Adrenal gland (tissue), 12 donors: ENCODE measurements around the gene ANKRD6. TPM values are rescaled to one million over a fixed set of nuclear protein-coding genes. Genes with fewer than 3 reads are reported as not detected.

Experiments
- DNase-seq, 7 donors: peaks; one replicate each; pipeline ENCODE4 v3.0.0-alpha.2; 2019 to 2020
- H3K27ac ChIP-seq, 5 donors: fragments of 200-600 bp; sonication (generic) in 4 of 5; 1 replicate in 3 of 5; 2 replicates in 2 of 5; pipeline versions ENCODE4 v1.5.1 to v1.8.0; 2016 to 2020; ENCODE audit warnings: mild to moderate bottlenecking in 1 of 5
- H3K27me3 ChIP-seq: fragments of 200-600 bp; 2 replicates; pipeline ENCODE4 v1.8.0; 2021
- H3K36me3 ChIP-seq, 2 donors: fragments of 200-600 bp; replicated peaks in 1 of 2; 1 replicate in 1 of 2; 2 replicates in 1 of 2; pipeline versions ENCODE4 v1.5.1 to v1.8.0; 2018 to 2022
- H3K4me1 ChIP-seq, 2 donors: fragments of 200-600 bp; replicated peaks in 1 of 2; 1 replicate in 1 of 2; 2 replicates in 1 of 2; pipeline versions ENCODE4 v1.5.1 to v1.8.0; 2018 to 2021
- H3K4me3 ChIP-seq, 4 donors: fragments of 200-600 bp; sonication (generic) in 3 of 4; one replicate each; pipeline ENCODE4 v1.5.1; 2016 to 2018
- H3K9me3 ChIP-seq, 3 donors: fragments of 200-600 bp; sonication (generic) in 1 of 3; replicated peaks in 1 of 3; 1 replicate in 2 of 3; 2 replicates in 1 of 3; pipeline versions ENCODE4 v1.5.1 to v1.8.0; 2016 to 2021
- POLR2A ChIP-seq, 2 donors: fragments of 450-650 bp; IDR thresholded peaks; one replicate each; pipeline ENCODE4 v1.6.1; 2017; ENCODE audit warnings: antibody characterized with exemption in 2 of 2, mild to moderate bottlenecking in 2 of 2, moderate library complexity in 1 of 2
- WGBS, 4 donors: extraction: QIAGEN DNeasy Blood & Tissue Kit in 2 of 4; methylation state at CpG; one replicate each; pipeline versions ENCODE4 v1.1.5 to v1.1.7; 2013 to 2017; 5-methylcytosine and 5-hydroxymethylcytosine counted together
- intact Hi-C, 2 donors: fragments of 100-400 bp; cut with DNase I; formaldehyde crosslinking; loops; one replicate each; pipeline versions ENCODE4 v1.14.1 to v1.15.0; 2022 to 2023
- polyA plus RNA-seq, 3 donors: library from polyadenylated mRNA; stranded (reverse); fragments of 200-250 nt in 2 of 3; fragments of 350-450 nt in 1 of 3; fragmentation: Illumina TruSeq in 1 of 3; extraction: RNeasy Lipid Tissue Mini Kit (QIAGEN cat#74804) in 1 of 3; gene quantifications; one replicate each; pipeline ENCODE4 v1.2.3, GENCODE V29; 2013 to 2014
- total RNA-seq, 9 donors: library from RNA; depleted of rRNA in 4 of 9; stranded (reverse); fragments of >200 nt in 4 of 9; fragments of 120-200 nt in 1 of 9; fragmentation: NEBNext Ultra II Directional in 1 of 9; extraction: Animal tissue kit (Norgen Biotek cat#: 25700) in 1 of 9; gene quantifications; one replicate each; pipeline versions ENCODE4 v1.1.0 to v1.2.4, GENCODE V29; 2013 to 2023
- TF ChIP-seq, protein P1 (sequence below), 6 experiments: fragments of 450-650 bp in 4 of 6; fragments of 200-600 bp in 2 of 6; sonication (generic) in 1 of 6; IDR thresholded peaks; 1 replicate in 5 of 6; 2 replicates in 1 of 6; pipeline versions ENCODE4 v1.5.1 to v1.8.0; 2016 to 2021; ENCODE audit warnings: antibody characterized with exemption in 6 of 6, mild to moderate bottlenecking in 2 of 6, moderate library complexity in 1 of 6
- donor health status: healthy with polysubstance abuse.
- donor health status: Bipolar disorder and iron deficiency.
- donor health status: DM: yes; HTN: yes; CAD: no.
- donor health status: DM: no; HTN: no; CAD: no.
- donor health status: DM: no; HTN: no; CAD: no.
- donor health status: DM: yes; HTN: yes; CAD: no.

The ANKRD6 gene
- total and polyA plus RNA-seq, 12 donors: 2.8 to 16.6 (median 7.7) TPM

DNA sequence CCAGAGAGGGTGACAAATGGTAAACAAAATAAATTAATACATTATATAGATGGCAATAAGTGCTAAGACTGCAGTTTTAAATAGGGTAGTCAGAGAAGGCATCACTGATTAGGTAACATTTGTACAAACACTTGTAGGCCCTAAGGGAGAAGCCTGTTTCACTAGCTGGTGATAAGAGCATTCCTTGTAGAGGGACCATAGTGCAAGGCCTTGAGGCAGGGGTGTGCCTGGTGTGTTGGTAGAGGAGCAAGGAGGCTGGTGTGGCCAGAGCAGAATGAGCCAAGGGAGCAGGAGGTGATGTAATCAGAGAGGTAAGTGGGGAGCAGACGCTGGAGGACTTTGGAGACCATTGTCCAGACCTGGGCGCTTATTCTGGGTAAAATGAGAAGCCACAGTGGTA lies 70.7 kb downstream of the ANKRD6 start:
- H3K27me3 ChIP-seq: no peaks in the 10 kb centered on the region
- WGBS, 4 donors: 92 to 100% (median 94%) methylated on average over 2 of the region's 2 CpGs
- no peaks in the 10 kb centered on the region for H3K4me1 ChIP-seq
- H3K27ac ChIP-seq: no peak overlapping the region
- no peak for DNase-seq
- TF ChIP-seq, protein P1, sequence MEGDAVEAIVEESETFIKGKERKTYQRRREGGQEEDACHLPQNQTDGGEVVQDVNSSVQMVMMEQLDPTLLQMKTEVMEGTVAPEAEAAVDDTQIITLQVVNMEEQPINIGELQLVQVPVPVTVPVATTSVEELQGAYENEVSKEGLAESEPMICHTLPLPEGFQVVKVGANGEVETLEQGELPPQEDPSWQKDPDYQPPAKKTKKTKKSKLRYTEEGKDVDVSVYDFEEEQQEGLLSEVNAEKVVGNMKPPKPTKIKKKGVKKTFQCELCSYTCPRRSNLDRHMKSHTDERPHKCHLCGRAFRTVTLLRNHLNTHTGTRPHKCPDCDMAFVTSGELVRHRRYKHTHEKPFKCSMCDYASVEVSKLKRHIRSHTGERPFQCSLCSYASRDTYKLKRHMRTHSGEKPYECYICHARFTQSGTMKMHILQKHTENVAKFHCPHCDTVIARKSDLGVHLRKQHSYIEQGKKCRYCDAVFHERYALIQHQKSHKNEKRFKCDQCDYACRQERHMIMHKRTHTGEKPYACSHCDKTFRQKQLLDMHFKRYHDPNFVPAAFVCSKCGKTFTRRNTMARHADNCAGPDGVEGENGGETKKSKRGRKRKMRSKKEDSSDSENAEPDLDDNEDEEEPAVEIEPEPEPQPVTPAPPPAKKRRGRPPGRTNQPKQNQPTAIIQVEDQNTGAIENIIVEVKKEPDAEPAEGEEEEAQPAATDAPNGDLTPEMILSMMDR (IDR thresholded peaks at IDR 0.05): no peak
- no peak for TF ChIP-seq POLR2A (IDR thresholded peaks at IDR 0.05)
- no peak overlapping the region for H3K4me3 ChIP-seq
- intact Hi-C loops: no loop called here
- H3K36me3 ChIP-seq: no peaks in the 10 kb centered on the region
- no peaks in the 10 kb centered on the region for H3K9me3 ChIP-seq

DNA sequence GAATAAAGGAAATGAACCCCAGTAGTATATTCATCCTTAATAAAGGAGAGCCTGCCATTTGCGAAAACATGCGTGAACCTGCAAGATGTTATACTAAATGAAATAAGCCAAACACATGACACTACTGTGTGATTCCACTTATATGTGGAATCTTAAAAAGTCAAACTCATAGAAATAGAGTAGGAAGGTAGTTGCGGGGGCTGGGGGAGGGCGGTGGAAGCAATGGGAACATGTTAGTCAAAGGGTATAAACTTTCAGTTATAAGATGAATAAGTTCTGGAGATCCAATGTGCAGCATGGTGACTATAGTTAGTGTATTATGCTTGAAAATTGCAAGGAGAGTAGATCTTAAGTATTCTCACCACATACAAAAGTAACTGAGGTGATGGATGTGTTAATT lies 72.9 kb downstream of the ANKRD6 start:
- Histone ChIP-seq H3K27ac (no peak overlapping the region), H3K4me1 (no peaks in the 10 kb centered on the region), H3K27me3 (no peaks in the 10 kb centered on the region), H3K9me3 (no peaks in the 10 kb centered on the region), H3K36me3 (no peaks in the 10 kb centered on the region), H3K4me3 (no peak overlapping the region)
- DNase-seq: no peak
- WGBS, 4 donors: 93 to 97% (median 97%) methylated on average over 4 of the region's 4 CpGs
- TF ChIP-seq, protein P1 (IDR thresholded peaks at IDR 0.05): no peak
- TF ChIP-seq POLR2A (IDR thresholded peaks at IDR 0.05): no peak
- intact Hi-C loops: no loop called here

DNA sequence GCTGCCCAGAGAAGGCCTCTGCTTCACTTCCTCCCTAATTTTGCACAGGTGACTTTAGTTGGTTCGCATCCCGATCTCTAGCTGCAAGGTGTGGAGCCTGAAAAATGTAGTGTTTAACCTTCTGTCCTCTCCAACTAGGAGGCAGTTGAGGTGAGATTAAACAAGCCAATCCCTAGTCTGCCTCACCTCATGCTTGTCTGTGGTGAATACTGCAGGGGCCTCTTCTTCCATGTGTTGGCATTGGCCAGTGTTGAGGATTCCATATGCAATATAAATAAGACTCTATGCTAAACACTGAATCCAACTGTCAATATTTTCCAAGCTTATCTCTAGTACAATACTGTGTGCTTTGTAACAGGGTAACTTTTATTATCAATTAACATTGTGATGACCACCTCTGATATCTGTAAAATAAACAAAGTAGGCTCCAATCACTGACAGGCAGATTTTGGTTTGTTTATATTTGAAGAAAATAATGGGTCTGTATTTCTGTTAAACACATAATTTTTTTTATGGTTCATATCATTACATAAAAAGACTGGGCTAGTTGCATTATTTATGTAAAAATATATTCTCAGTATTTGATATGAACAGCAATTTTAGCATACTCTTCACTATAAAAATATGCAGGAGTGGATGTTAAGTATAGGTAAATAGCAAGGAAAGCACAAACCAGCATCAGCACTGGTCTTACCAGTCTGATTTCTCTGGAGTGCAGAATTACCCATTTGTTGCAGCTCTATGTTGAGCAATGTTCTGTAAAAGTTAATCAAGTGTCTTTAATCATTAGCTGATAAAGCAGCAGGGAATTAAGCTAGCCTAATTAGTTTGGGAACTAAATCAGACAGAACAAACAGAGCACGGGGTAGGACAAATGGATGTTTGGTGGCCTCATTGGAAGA lies 74.0 kb downstream of the ANKRD6 start:
- no peaks in the 10 kb centered on the region for H3K4me1 ChIP-seq
- H3K36me3 ChIP-seq: no peaks in the 10 kb centered on the region
- H3K27ac ChIP-seq: no peak overlapping the region
- TF ChIP-seq POLR2A (IDR thresholded peaks at IDR 0.05): no peak
- TF ChIP-seq, protein P1 (IDR thresholded peaks at IDR 0.05): no peak
- H3K9me3 ChIP-seq: no peaks in the 10 kb centered on the region
- no peak overlapping the region for H3K4me3 ChIP-seq
- no peak for DNase-seq
- WGBS, 4 donors: 73 to 87% (median 79%) methylated on average over 3 of the region's 3 CpGs
- H3K27me3 ChIP-seq: no peaks in the 10 kb centered on the region
- intact Hi-C loops: no loop called here

DNA sequence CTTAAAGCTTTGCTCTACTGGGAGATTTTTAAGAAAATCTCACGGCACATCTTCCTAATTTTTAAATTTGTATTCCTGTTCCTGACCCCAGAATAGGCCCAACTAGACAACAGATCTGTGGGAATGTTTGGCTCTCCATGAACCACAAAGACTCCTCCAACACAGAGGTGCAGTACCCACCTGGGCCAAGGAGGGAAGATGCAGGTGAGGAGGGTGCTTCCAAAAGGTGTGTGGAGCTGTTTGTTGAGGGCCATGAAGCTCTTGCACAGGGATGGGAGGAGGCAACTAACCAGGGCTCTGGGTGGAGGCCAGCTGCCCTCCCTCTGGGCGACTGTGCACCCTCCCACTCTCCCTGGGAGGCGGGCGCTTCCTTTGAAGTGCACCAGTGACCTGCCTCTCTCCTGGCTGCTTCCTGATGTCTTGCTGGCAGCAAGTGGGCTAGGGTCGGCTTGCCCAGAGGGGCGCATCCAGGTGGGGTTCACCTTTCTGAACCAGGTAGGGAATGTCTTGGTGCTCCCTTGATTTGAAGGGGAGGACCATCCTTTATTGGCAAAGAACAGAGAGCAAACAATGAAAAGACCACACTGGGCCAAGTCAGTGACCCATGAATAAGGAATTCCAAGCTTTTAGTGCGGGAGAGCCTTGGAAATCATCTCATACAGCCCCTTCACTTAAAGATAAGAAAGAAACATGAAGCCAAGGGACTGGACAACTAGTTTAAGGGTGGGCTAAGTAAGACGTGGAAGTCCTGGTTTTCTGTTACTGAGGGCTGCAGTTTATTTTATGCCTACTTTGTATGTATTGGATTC lies 76.0 kb downstream of the ANKRD6 start:
- H3K9me3 ChIP-seq: no peaks in the 10 kb centered on the region
- H3K4me1 ChIP-seq: no peaks in the 10 kb centered on the region
- no peaks in the 10 kb centered on the region for H3K36me3 ChIP-seq
- H3K27ac ChIP-seq: no peak overlapping the region
- H3K4me3 ChIP-seq: no peak overlapping the region
- no peak for TF ChIP-seq POLR2A (IDR thresholded peaks at IDR 0.05)
- TF ChIP-seq, protein P1 (IDR thresholded peaks at IDR 0.05): no peak
- no peak for DNase-seq
- WGBS, 4 donors: 83 to 91% (median 88%) methylated on average over 8 of the region's 8 CpGs
- intact Hi-C loops: no loop called here
- H3K27me3 ChIP-seq: no peaks in the 10 kb centered on the region
